Suprapubic skin (tissue), 3 donors: Measurements from ENCODE around the gene MORN4.
A peak's percentile ranks its signal among the peaks of the same experiment; 100 is the strongest.

Experiments used
- CTCF ChIP-seq, 2 donors: fragments of 200-600 bp in 1 of 2; fragments of 450-650 bp in 1 of 2; sonication (generic) in 1 of 2; IDR thresholded peaks; one replicate each; pipeline ENCODE4 v1.5.1; 2016 to 2019; ENCODE audit warnings: antibody characterized with exemption in 2 of 2, mild to moderate bottlenecking in 1 of 2, moderate library complexity in 1 of 2
- POLR2A ChIP-seq, 2 donors: fragments of 450-650 bp; IDR thresholded peaks; one replicate each; pipeline ENCODE4 v1.6.1; 2017; ENCODE audit warnings: antibody characterized with exemption in 2 of 2, mild to moderate bottlenecking in 2 of 2, moderate library complexity in 2 of 2

- no peak for TF ChIP-seq CTCF (IDR thresholded peaks at IDR 0.05)
- peak in 1 of 2 donors; percentile 92 for TF ChIP-seq POLR2A (IDR thresholded peaks at IDR 0.05)
Observed at GRCh38 chr10:97640174-97640867, 7.0 kb upstream of the MORN4 start, which contains the start of gene PI4K2A.
